Endodermal cell (in vitro differentiated cells): ENCODE measurements around the gene PTPRN2. TPM values are rescaled to one million over a fixed set of nuclear protein-coding genes. Genes with fewer than 3 reads are reported as not detected.

Experiments
- DNase-seq: peaks from one replicate; pipeline ENCODE4 v3.0.0-alpha.2; 2017
- H3K27ac ChIP-seq: 2 replicates; pipeline ENCODE4 v1.5.1; 2013; ENCODE audit warnings: mild to moderate bottlenecking, low read depth, low read length, moderate library complexity
- H3K27me3 ChIP-seq: 2 replicates; pipeline ENCODE4 v1.6.1; 2013; ENCODE audit warnings: mild to moderate bottlenecking, low read length, moderate library complexity; ENCODE audit not compliant: insufficient read depth, control insufficient read depth, poor library complexity, severe bottlenecking
- H3K36me3 ChIP-seq: 2 replicates; pipeline ENCODE4 v1.7.0; 2013; ENCODE audit warnings: mild to moderate bottlenecking, low read length, moderate library complexity; ENCODE audit not compliant: control insufficient read depth, insufficient read depth
- H3K4me1 ChIP-seq: one replicate; pipeline ENCODE4 v1.7.0; 2013; ENCODE audit warnings: low read length; ENCODE audit not compliant: control insufficient read depth, insufficient read depth
- H3K4me3 ChIP-seq: 2 replicates; pipeline ENCODE4 v1.5.1; 2013; ENCODE audit warnings: mild to moderate bottlenecking, low read length, moderate library complexity
- H3K9ac ChIP-seq: 2 replicates; pipeline ENCODE4 v1.6.1; 2013; ENCODE audit warnings: mild to moderate bottlenecking, low read length, moderate library complexity; ENCODE audit not compliant: poor library complexity, severe bottlenecking; ENCODE audit errors: extremely low read depth
- H3K9me3 ChIP-seq: 2 replicates; pipeline ENCODE4 v1.6.1; 2013; ENCODE audit warnings: mild to moderate bottlenecking, low read length, moderate library complexity; ENCODE audit not compliant: control insufficient read depth
- H3K27ac Mint-ChIP-seq: 2 replicates; pipeline ENCODE4 v1.8.0; 2020; ENCODE audit warnings: mixed read lengths
- H3K27me3 Mint-ChIP-seq: 2 replicates; pipeline ENCODE4 v1.8.0; 2021; ENCODE audit warnings: mild to moderate bottlenecking, mixed read lengths; ENCODE audit not compliant: insufficient read depth
- H3K36me3 Mint-ChIP-seq: 2 replicates; pipeline ENCODE4 v1.8.0; 2020; ENCODE audit warnings: low read depth, mixed read lengths
- H3K4me1 Mint-ChIP-seq: 2 replicates; pipeline ENCODE4 v1.8.0; 2020; ENCODE audit warnings: mixed read lengths
- H3K4me3 Mint-ChIP-seq: 2 replicates; pipeline ENCODE4 v1.8.0; 2020; ENCODE audit warnings: mild to moderate bottlenecking, moderate library complexity, mixed read lengths
- H3K9me3 Mint-ChIP-seq: 2 replicates; pipeline ENCODE4 v1.8.0; 2020; ENCODE audit warnings: mild to moderate bottlenecking, mixed read lengths
- CTCF ChIP-seq: fragments of 200-600 bp; sonication (generic); conservative IDR thresholded peaks from 2 replicates; pipeline ENCODE4 v1.5.0; 2021; ENCODE audit warnings: antibody characterized with exemption, mild to moderate bottlenecking
- WGBS, 2 experiments: methylation state at CpG; one replicate each; pipeline versions ENCODE4 v1.1.5 to v1.1.7; 2013; ENCODE audit warnings: missing lambda C conversion rate in 2 of 2, mixed read lengths in 1 of 2; ENCODE audit not compliant: insufficient coverage in 1 of 2, insufficient read length in 1 of 2; 5-methylcytosine and 5-hydroxymethylcytosine counted together
- total RNA-seq, 2 donors: library from RNA; stranded (reverse); fragmentation: NEBNext Ultra II Directional in 1 of 2; extraction: Animal tissue kit (Norgen Biotek cat#: 25700) in 1 of 2; gene quantifications; 2 replicates in 1 of 2; 3 replicates in 1 of 2; pipeline ENCODE4 v1.2.1, GENCODE V29; 2021

Gene PTPRN2
- total RNA-seq, 2 donors from 2014 or later = 0.69 to 1.2 TPM

- Histone ChIP-seq H3K9ac (no peak overlapping the region), H3K27me3 (no peaks in the 10 kb centered on the region), H3K4me1 (no peaks in the 10 kb centered on the region), H3K27ac (no peak overlapping the region), H3K4me3 (no peak overlapping the region), H3K36me3 (no peaks in the 10 kb centered on the region), H3K9me3 (peaks cover 62% of the 10 kb centered on the region)
- no peak for TF ChIP-seq CTCF
- H3K9me3 Mint-ChIP-seq = peaks cover 6% of the 10 kb centered on the region
- 74 to 75% methylated on average over 5 of the region's 5 CpGs for WGBS, 2 experiments
- no peaks in the 10 kb centered on the region for H3K4me1 Mint-ChIP-seq
- H3K27me3 Mint-ChIP-seq = no peaks in the 10 kb centered on the region
- no peaks in the 10 kb centered on the region for H3K36me3 Mint-ChIP-seq
- no peak overlapping the region for H3K4me3 Mint-ChIP-seq
- H3K27ac Mint-ChIP-seq = no peak overlapping the region
- DNase-seq = no peak
Observed at GRCh38 chr7:157537056-157537455, 1050.6 kb downstream of the PTPRN2 start.

GRCh38 chr7:157532068-157532467 is 1055.6 kb downstream of the PTPRN2 start:
- no peak overlapping the region for H3K4me3 Mint-ChIP-seq
- TF ChIP-seq CTCF = no peak
- DNase-seq = no peak
- Histone ChIP-seq H3K27ac (no peak overlapping the region), H3K4me3 (no peak overlapping the region), H3K27me3 (no peaks in the 10 kb centered on the region), H3K9me3 (peaks cover 60% of the 10 kb centered on the region), H3K36me3 (no peaks in the 10 kb centered on the region), H3K4me1 (no peaks in the 10 kb centered on the region), H3K9ac (no peak overlapping the region)
- no peaks in the 10 kb centered on the region for H3K36me3 Mint-ChIP-seq
- no peaks in the 10 kb centered on the region for H3K4me1 Mint-ChIP-seq
- peaks cover 9% of the 10 kb centered on the region for H3K9me3 Mint-ChIP-seq
- 72 to 76% methylated on average over 3 of the region's 3 CpGs for WGBS, 2 experiments
- no peak overlapping the region for H3K27ac Mint-ChIP-seq
- H3K27me3 Mint-ChIP-seq = no peaks in the 10 kb centered on the region

- Mint-ChIP-seq H3K27me3 (peaks cover under 1% of the 10 kb centered on the region), H3K4me1 (no peaks in the 10 kb centered on the region), H3K9me3 (peaks cover 9% of the 10 kb centered on the region), H3K36me3 (no peaks in the 10 kb centered on the region), H3K27ac (no peak overlapping the region), H3K4me3 (no peak overlapping the region)
- peak; percentile 31 for DNase-seq
- Histone ChIP-seq H3K27me3 (no peaks in the 10 kb centered on the region), H3K4me1 (no peaks in the 10 kb centered on the region), H3K9ac (no peak overlapping the region), H3K27ac (no peak overlapping the region), H3K9me3 (peaks cover 56% of the 10 kb centered on the region), H3K4me3 (no peak overlapping the region), H3K36me3 (no peaks in the 10 kb centered on the region)
- 64 to 74% methylated on average over 15 to 25 of the region's 25 CpGs for WGBS, 2 experiments
- no peak for TF ChIP-seq CTCF
Observed at GRCh38 chr7:157529768-157530560, 1057.7 kb downstream of the PTPRN2 start.
